GM19240 (cell line): ENCODE measurements around the gene NCOA3.
A peak's percentile ranks its signal among the peaks of the same experiment; 100 is the strongest.
"Not testable (repeated sequence)": the region's sequence is repeated elsewhere in the genome, so short reads cannot be mapped to it uniquely, and the experiment has no call there.

Experiments used
- DNase-seq: peaks from one replicate; pipeline ENCODE4 v3.0.0; 2011; ENCODE audit warnings: low spot score; ENCODE audit not compliant: insufficient read length

The NCOA3 gene

DNA sequence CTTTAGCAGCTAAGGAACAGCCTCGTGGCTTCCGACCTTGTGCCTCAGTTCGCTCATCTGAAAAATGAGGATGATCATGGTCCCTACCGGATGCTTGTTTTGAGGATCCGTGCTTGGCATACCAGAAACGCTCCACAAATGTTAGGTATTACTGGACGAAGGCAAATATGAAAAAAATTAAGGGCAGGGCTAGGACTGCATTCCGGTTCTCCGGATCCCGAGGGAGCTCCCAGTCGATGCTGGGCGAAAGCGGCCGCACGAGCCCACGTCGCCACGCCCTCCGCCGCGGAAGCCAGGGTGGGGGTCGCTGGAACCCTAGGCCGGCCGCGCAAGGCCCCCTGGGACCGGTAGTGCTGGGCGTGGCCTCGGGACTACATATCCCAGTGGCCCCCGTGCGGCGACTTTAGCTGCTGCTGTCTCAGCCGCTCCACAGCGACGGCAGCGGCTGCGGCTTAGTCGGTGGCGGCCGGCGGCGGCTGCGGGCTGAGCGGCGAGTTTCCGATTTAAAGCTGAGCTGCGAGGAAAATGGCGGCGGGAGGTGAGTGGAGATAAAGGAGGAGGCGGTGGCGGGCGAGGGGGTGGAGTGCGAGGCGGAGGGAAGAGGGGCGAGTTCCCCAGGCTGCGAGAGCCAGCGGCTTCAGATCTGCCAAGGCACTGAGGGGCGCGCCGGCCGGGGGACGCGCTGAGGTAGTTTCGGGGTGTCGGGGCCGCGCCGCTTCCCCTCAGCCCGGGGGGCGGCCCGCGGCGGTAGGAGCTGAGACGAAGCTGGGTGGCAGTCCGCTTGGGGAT is at the start of gene NCOA3:
NCOA3 (plus strand) TSS at position 406 of the 789 bp plus-strand sequence. CDS start 120,361 bp downstream, outside the sequence.
- peak; percentile 47 for DNase-seq

DNA sequence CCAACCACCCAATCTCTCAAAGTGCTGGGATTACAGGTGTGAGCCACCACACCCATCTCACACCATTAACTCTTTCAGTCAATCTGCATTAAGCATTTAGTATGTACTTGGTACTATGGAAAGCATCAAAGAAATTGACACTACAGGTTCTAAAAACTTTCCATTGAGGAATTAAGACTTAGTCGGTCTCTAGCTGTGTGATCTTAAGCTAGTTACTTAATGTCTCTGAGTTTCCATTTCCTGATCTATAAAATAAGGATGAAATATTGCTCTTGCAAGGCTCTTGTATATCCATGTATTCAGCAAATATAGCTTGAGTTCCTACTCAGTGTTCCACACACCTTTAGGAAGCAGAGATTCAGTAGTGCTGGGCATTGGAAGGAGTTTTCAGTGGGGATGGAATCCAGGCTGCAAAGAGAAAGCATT is 48.9 kb upstream of the NCOA3 start:
- no peak for DNase-seq

DNA sequence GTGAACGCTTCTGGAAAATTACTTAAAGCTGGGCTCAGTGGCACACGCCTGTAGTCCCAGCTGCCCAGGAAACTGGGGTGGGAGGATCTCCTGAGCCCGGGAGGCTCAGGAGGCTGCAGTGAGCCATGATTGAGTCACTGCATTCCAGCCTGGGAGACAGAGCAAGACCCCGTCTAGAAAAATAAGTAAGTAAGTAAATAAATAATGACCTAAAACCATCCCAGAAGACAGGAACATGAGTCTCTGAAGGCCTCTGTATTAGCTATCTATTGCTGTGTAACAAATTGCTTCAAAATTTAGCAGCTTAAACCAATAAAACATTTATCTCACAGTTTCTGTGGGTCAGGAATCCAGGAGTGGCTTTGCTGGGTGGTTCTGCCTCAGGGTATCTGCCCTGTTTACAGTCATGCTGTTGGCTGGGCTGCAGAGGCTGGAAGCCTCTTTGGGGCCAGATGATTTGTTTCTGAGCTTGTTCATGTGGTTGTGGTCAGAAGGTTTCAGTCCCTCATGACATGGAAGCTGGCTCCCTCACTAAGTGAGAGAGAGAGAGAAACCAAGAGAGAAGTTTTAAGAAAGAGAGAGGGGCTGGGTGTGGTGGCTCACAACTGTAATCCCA is 48.4 kb upstream of the NCOA3 start:
- DNase-seq: peak; percentile 82

DNA sequence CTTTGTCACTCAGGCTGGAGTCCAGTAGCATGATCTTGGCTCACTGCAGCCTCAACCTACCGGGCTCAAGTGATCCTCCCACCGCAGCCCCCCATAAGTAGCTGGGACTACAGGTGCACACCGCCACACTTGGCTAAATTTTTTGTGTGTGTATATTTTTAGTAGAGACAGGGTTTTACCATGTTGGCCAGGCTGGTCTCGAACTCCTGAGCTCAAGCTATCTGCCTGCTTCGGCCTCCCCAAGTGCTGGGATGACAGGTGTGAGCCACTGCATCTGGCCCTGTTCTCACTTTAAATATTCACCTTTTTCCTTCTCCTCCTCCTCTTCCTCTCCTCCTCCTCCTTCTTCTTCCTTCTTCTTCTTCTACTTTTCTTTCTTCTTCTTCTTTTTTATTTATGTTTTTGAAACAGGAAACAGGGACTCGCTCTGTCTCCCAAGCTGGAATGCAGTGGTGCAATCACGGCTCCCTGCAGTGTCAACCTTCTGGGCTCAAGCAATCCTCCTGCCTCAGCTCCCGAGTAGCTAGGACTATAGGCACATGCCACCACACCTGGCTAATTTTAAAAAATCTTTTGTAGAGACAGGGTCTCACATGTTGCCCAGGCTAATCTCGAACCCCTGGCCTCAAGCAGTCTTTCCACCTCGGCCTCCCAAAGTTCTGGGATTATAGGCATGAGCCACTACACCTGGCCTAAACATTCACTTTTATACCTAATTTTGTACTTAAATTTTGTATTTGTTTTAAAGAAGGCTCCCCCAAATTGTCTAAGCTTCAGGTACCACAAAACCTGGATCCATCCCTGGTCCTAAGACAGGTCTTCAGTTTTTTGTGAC is 47.2 kb upstream of the NCOA3 start:
- DNase-seq: no peak

DNA sequence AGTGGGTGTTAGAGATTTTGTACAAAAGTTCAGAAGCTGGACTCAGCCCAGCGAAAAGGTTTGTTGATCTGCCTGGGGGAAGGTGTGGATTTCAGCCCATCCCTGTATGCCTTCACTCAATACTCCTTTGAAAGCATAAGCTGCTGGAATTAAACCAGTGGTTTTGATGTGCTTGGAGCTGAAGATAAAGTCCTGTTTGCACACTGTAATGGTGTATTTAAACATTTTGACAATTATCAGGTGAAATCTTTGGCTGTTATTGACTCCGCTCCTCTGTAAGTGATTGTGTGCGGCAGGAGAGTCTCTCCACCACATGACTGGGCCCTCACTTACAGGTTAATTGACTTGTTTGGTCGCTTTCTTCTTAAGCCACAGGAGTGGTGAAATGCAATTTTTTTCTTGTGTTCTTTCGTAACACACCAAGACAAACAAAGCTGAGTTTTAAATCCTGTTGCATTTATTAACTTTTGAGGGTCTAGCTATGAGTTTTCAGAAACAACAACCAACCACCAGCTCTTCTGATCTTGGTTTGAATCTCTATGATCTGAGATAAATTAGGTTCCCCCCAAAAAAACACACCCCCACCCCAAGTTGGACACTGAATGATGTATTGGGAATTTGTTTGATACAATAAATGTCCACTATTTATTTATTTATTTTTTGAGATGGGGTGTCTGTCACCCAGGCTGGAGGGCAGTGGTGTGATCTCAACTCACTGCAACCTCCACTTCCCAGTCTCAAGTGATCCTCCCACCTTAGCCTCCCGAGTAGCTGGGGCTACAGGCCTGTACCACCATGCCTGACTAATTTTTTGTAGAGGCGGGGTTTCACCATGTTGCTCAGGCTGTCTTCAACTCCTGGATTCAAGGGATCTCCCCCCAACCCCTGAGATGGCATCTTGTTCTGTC is 46.3 kb upstream of the NCOA3 start:
- no peak for DNase-seq

DNA sequence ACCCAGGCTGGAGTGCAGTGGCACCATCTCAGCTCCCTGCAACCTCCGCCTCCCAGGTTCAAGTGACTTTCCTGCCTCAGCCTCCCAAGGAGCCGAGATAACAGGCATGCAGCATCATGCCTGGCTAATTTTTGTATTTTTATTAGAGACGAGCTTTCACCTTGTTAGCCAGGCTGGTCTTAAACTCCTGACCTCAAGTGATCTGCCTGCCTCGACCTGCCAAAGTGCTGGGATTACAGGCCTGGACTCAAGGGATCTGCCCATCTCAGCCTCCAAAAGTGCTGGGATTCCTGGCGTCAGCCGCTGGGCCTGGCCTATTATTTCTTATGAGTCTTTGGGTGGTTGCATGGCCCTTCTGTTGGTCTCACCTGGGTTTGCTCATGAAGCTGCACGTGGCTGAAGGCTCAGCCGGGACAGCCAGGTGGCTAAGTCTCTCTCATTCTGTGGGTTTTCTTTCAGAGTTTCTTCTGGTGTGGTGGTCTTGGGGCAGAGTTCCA is 45.6 kb upstream of the NCOA3 start:
- no peak for DNase-seq

DNA sequence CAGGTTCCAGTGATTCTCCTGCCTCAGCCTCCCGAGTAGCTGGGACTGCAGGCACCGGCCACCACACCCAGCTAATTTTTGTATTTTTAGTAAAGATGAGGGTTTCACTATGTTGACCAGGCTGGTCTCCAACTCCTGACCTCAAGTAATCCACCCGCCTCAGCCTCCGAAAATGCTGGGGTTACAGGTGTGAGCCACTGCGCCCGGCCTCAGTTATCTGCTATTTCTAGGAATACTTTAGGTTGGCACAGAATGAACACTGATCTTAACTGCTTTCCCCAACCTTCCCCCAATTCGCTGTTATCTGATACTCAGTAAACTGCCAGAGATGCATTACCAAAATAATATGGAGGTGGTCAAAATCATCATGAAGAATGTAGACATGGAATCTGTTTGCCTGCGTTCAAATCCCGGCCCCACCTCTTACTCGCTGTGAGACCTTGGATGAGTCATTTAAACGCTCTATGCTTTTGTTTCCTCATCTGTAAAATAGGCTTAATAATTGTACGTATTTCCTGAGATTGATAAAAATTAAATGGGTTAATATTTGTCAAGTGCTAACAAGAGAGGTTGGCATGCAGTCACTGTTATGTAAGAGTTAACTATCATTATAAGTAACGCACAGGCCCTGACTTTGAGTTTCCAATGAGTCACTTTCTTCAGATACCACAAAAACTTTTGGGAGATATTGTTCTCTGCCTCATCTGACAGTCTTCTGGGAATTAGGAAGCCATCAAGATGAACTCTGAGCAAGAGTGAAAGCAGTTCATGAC is 44.5 kb upstream of the NCOA3 start:
- no peak for DNase-seq

DNA sequence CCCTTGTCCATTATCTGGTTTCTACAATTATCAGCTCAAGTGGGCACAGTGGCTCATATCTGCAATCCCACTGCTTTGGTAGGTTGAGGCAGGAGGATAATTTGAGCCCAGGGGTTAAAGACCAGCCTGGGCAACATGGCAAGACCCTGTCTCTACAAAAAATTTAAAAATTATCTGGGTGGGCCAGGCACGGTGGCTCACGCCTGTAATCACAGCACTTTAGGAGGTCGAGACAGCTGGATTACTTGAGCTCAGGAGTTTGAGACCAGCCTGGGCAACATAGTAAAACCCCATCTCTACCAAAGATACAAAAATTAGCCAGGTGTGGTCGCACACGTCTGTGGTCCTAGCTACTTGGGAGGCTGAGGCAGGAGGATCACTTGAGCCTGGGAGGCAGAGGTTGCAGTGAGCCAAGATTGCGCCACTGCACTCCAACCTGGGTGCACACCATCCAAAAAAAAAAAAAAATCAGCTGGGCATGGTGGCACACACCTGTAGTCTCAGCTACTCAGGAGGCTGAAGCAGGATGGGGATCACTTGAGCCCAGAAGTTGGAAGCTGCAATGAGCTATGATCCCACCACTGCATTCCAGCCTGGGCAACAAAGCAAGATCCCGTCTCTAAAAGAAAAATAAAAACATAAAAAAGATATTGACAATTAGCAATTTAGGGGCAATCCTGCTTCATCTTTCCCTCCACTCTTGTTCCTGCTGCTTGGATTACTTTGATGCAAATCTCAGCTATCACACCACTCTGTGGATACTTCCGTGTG is 43.2 kb upstream of the NCOA3 start:
- DNase-seq: not testable (repeated sequence)

DNA sequence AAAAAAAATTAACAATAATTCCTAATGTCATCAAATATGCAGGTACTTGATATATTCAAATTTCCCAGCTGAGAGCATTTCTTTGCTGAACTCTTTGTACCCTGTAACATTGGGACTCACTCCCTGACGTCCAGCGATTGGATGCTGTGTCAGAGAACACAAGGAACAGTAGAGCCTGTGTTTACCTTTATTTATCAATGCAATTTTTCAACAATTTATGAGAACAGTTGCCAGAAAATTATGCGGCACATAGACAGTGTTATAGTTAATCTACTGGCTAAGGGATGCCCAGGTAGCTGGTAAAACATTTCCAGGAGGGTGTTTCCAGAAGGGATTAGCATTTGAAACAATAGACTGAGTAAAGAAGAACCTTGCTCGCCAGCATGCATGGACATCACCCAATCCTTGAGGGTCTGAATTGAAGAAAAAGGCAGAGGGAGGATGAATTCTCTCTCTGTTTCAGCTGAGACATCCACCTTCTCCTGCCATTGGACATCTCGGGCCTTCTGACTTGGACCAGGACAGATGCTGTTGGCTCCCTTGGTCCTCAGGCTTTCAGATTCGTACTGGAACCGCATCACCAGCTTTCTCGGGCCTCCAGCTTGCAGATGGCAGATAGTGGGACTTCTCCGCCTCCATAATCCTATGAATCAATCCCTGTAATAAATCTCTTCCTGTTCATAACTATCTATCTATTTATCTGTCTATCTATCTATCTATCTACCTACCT is 42.2 kb upstream of the NCOA3 start:
- no peak for DNase-seq

DNA sequence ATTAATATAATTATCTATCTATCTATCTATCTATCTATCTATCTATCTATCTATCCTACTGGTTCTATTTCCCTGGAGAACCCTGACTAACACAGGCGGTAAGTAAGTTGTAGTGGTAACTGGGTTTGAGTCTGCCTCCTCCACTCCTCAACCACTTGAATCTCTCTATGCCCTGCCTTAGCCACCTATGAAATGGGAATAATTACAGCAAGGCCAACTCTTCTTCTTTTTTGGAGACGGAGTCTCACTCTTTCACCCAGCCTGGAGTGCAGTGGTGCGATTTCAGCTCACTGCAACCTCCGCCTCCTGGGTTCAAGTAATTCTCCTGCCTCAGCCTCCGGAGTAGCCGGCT is 41.0 kb upstream of the NCOA3 start:
- not testable (repeated sequence) for DNase-seq

DNA sequence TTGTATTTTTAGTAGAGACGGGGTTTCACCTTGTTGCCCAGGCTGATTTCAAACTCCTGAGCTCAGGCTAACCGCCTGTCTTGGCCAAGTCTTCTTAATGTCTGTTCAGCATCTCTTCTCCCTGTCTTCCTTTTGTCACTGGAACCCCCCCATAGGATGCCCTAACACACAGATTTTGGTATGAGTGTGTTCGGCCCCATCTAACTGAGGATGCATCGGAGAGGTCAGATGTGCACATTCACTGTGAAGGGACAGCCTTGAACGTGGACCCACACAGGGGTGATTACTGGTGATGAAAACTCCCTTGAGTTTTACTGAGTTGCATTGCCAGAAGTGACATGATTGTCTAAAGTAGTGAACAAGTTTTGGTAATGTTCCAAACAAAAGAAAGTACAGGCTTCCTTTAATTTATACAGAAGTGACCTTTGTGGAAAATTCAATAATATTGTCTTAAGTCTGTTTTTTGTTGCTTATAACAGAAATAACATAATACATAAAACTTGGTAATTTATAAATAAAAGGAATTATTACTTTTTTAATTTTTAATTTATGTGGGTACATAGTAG is 40.5 kb upstream of the NCOA3 start:
- DNase-seq: no peak

DNA sequence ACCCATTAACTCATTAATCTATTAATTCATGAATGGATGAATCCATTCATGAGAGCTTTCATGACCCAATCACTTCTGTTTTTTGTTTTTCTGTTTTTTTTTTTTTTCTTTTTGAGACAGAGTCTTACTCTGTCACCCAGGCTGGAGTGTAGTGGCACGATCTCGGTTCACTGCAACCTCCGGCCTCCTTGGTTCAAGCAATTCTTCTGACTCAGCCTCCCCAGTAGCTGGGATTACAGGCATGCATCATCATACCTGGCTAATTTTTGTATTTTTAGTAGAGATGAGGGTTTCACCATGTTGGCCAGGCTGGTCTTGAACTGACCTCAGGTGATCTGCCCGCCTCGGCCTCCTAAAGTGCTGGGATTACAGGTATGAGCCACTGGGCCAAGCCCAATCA is 39.8 kb upstream of the NCOA3 start:
- DNase-seq: not testable (repeated sequence)

DNA sequence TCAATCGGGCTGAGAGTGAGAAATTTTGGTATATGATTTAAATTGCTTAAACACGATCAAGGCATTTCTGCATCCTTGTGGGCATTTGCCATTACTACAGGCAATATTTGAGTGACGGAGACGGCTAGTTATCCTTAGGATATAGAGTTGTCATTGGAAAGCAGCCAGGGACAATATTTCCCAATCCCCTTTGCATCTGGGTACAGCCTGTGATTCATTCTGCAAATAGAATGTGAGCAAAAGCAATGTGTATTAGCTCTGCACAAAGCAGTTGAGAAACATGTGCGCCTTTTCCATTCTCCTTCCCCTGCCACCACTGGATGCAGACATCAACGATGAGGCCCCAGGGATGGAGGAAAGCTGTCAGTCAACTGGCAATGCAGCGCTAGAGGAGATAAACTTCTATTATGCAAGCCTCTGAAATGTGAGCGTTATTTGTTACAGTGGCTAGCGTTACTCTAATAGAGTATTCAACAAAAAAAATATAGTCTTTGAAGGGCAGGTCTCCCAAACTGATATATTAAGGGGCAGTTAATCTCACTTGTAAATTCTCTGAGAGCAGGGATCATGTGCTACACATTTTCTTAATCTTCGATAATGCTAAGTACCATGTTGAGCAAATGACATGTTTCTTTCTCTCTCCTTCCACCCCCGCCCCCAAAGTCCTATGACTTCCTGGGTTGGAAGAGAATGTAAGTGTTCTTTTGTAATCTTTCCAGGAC is 37.1 kb upstream of the NCOA3 start:
- no peak for DNase-seq

DNA sequence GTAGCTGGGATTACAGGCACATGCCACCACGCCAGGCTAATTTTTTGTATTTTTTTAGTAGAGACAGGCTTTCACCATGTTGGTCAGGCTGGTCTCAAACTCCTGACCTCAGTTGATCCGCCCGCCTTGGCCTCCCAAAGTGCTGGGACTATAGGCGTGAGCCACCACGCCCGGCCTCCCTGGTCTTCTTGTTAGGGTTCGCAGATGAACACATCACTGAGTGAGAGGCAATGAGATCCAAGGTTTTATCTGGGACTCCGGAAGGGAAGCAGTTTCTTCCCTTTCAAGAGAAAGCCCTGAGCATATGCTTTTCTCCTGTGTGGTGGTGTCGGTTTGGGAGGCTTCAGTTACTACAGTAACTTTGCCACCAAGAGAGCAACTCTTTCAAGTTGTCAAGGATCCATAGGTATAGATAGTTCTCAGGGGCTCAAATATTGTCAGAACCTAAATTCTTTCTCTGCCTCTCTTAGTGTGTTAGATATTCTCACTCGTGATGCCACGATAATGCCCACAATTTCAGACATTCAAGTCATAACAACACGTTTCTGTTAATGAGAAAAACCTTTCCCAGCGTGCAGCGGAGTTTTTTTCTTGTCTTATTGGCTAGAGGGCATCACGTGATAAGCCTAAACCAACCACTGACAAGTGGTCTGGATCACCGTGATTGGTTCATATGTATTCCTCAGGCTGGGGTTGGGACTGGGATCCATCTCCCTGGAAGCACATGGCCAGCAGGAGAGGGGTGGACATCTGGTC is 36.2 kb upstream of the NCOA3 start:
- DNase-seq: no peak

DNA sequence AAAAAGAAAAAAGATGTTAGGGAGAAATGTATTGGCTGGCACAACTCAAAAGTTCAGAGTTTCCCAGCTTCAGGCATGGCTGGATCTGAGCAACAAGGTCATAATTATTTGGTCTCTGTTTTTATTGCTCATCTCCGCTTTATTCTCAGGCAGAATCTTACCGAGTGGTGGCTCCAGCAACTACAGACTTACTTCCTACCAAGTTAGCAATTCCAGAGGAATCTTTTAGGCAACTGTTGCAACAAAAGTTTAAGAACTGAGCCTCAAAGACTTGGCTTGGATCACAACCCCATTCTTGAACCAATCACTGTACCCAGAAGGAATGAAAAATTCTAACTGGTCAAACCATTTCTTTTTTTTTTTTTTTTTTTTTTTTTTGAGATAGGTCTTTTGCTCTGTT is 35.5 kb upstream of the NCOA3 start:
- DNase-seq: no peak

DNA sequence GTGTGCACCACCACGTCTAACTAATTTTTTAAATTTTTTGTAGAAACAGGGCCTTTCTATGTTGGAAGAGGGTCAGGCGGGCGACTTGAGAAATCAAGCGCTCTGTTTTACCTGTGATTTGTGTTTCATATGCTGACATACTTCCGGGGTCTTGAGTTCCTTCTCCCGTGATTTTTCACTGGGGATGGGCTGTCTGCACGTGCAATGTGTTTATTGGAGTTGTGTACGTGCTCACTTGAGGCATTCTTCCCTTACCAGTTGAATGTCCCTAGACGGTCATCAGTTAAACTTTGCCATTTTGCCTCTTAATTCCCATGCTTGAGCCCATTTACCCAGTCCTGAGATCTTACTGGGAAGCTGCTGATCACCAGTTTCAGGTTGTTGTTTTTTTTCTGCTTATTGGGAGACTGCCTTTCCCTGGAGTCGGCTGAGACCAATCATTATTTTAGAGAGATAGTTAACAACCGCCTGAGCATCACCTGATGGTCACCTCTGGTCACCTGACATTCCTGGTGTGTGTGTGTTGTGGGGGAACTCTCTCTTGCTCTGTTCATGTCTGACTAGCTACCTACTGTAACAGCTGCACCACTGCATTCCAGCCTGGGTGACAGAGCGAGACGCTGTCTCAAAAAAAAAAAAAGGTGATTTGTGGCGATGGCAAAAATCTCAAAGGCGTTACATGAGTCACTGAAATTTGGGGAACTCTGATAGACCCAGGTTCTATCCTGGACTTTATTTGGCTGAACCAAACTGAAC is 34.8 kb upstream of the NCOA3 start:
- no peak for DNase-seq
